K562 (cell line): ENCODE results near the gene RNF20. TPM values are rescaled to one million over a fixed set of nuclear protein-coding genes. Genes with fewer than 3 reads are reported as not detected.
A peak's percentile ranks its signal among the peaks of the same experiment; 100 is the strongest.

ENCODE experiments used
- ATAC-seq: fragments of 200-7000 bp; cut with Tn5 transposase; 3 replicates; pipeline ENCODE4 v1.9.1; 2020; ENCODE audit warnings: moderate library complexity
- BruUV-seq: library from RNA; stranded (reverse); fragments of 400-500 nt; replicated peaks from 2 replicates; lab custom pipeline; 2021; lab: Mats Ljungman, UMichigan
- CTCF ChIA-PET: fragments of 300-600 bp; formaldehyde crosslinking; extraction: SDS; loops from one replicate; lab custom pipeline; 2021; ENCODE audit warnings: low intra/inter-chr PET ratio; lab: Yijun Ruan, JAX
- POLR2A ChIA-PET: fragments of 300-600, 350-650 bp; sonication (Branson Sonifier 250); formaldehyde crosslinking; extraction: SDS; loops from one replicate; lab custom pipeline; 2021; ENCODE audit warnings: antibody characterized with exemption, inconsistent platforms; lab: Yijun Ruan, JAX
- DNase-seq, 4 experiments: peaks; one replicate each; pipeline versions ENCODE4 v3.0.0 to v3.0.0-alpha.2; 2011 to 2018; ENCODE audit warnings: low spot score in 3 of 4, mixed read lengths in 3 of 4; ENCODE audit errors: extremely low read depth in 1 of 4
- FAIRE-seq: peaks from 2 replicates; lab custom pipeline; 2011; peaks lifted over from hg19 to GRCh38; lab: Jason Lieb, UNC
- H2AFZ ChIP-seq: 2 replicates; pipeline ENCODE4 v1.6.0; 2011; ENCODE audit warnings: low read depth, low read length, control low read depth, inconsistent platforms
- H3K27ac ChIP-seq: fragments of 200-600 bp; 3 replicates; pipeline ENCODE4 v1.8.0; 2011; ENCODE audit warnings: low read depth, mild to moderate bottlenecking, control low read depth, inconsistent platforms, low read length, moderate library complexity, mixed read lengths; ENCODE audit errors: extremely low read depth
- H3K27me3 ChIP-seq, 2 experiments: fragments of 300-600 bp in 1 of 2; 2 replicates in 1 of 2; 3 replicates in 1 of 2; pipeline versions ENCODE4 v1.6.0 to v1.8.0; 2011; ENCODE audit warnings: inconsistent platforms in 2 of 2, low read length in 2 of 2, mild to moderate bottlenecking in 1 of 2, mixed read lengths in 1 of 2, moderate library complexity in 1 of 2; ENCODE audit not compliant: control insufficient read depth in 2 of 2, insufficient read depth in 2 of 2
- H3K36me3 ChIP-seq: fragments of 300-600 bp; 3 replicates; pipeline ENCODE4 v1.8.0; 2011; ENCODE audit warnings: mild to moderate bottlenecking, low read length, inconsistent platforms; ENCODE audit not compliant: control insufficient read depth, insufficient read depth
- H3K4me1 ChIP-seq, 2 experiments: fragments of 200-600 bp in 1 of 2; replicated peaks in 1 of 2; 2 replicates in 1 of 2; 3 replicates in 1 of 2; pipeline versions ENCODE4 v1.5.1 to v1.8.0; 2011; ENCODE audit warnings: inconsistent platforms in 2 of 2, low read length in 2 of 2, mild to moderate bottlenecking in 1 of 2, mixed read lengths in 1 of 2, moderate library complexity in 1 of 2; ENCODE audit not compliant: control insufficient read depth in 2 of 2, insufficient read depth in 2 of 2
- H3K4me2 ChIP-seq: 2 replicates; pipeline ENCODE4 v1.6.1; 2011; ENCODE audit warnings: low read length, control low read depth, inconsistent platforms, mixed read lengths; ENCODE audit not compliant: insufficient read depth
- H3K4me3 ChIP-seq: fragments of 200-600 bp; sonication (generic), shearing (Covaris generic); 2 replicates; pipeline ENCODE4 v1.5.1; 2016; ENCODE audit warnings: control low read depth, inconsistent platforms
- H3K79me2 ChIP-seq: fragments of 200-600 bp; 3 replicates; pipeline ENCODE4 v1.8.0; 2011; ENCODE audit warnings: low read length, inconsistent platforms; ENCODE audit not compliant: control insufficient read depth, insufficient read depth
- H3K9ac ChIP-seq, 2 experiments: 2 replicates each; pipeline versions ENCODE4 v1.6.0 to v1.6.1; 2011; ENCODE audit warnings: low read depth in 2 of 2, low read length in 2 of 2, control low read depth in 1 of 2, inconsistent platforms in 1 of 2, mild to moderate bottlenecking in 1 of 2, mixed read lengths in 1 of 2; ENCODE audit not compliant: insufficient read depth in 1 of 2
- H3K9me1 ChIP-seq: one replicate; pipeline ENCODE4 v1.6.0; 2011; ENCODE audit warnings: inconsistent platforms, mild to moderate bottlenecking, low read length, moderate library complexity; ENCODE audit not compliant: control insufficient read depth, insufficient read depth
- H3K9me3 ChIP-seq: replicated peaks from 2 replicates; pipeline ENCODE4 v1.5.1; 2011; ENCODE audit warnings: low read depth, low read length, inconsistent platforms; ENCODE audit not compliant: control insufficient read depth, insufficient read depth
- H4K20me1 ChIP-seq: replicated peaks from 2 replicates; pipeline ENCODE4 v1.6.1; 2011; ENCODE audit warnings: low read length, inconsistent platforms, mixed read lengths; ENCODE audit not compliant: control insufficient read depth, insufficient read depth
- GABPA ChIP-seq: fragments of 200-800 bp; sonication (Bioruptor generic); conservative IDR thresholded peaks from 2 replicates; pipeline ENCODE4 v1.6.1; 2016; ENCODE audit warnings: low read depth, missing genetic modification characterization, missing compliant biosample characterization
- GTF2B ChIP-seq: IDR thresholded peaks from 2 replicates; pipeline ENCODE4 v1.6.1; 2011; ENCODE audit not compliant: insufficient read length; ENCODE audit errors: extremely low read depth
- HDAC3 ChIP-seq: fragments of 450-650 bp; IDR thresholded peaks from 2 replicates; pipeline ENCODE4 v1.6.1; 2018; ENCODE audit warnings: borderline replicate concordance, mild to moderate bottlenecking, moderate library complexity; ENCODE audit not compliant: partially characterized antibody
- MIER1 ChIP-seq: fragments of 450-650 bp; IDR thresholded peaks from 2 replicates; pipeline ENCODE4 v1.6.1; 2016; ENCODE audit warnings: antibody characterized with exemption, mild to moderate bottlenecking, low read depth
- NFRKB ChIP-seq: fragments of 450-650 bp; IDR thresholded peaks from 2 replicates; pipeline ENCODE4 v1.6.1; 2016; ENCODE audit warnings: low read depth
- NONO ChIP-seq, 2 experiments: fragments of 200-400 bp in 1 of 2; fragments of 450-650 bp in 1 of 2; formaldehyde crosslinking in 1 of 2; IDR thresholded peaks; 2 replicates each; pipeline ENCODE4 v1.6.1; 2017; ENCODE audit warnings: low read depth in 2 of 2, mild to moderate bottlenecking in 2 of 2, moderate library complexity in 2 of 2, low read length in 1 of 2
- PYGO2 ChIP-seq: fragments of 450-650 bp; IDR thresholded peaks from 2 replicates; pipeline ENCODE4 v1.6.1; 2016; ENCODE audit warnings: mild to moderate bottlenecking, missing genetic modification characterization, moderate library complexity, missing compliant biosample characterization
- SMC3 ChIP-seq: conservative IDR thresholded peaks from 2 replicates; pipeline ENCODE4 v1.6.1; 2011; ENCODE audit warnings: low read depth, low read length, improper control_type of control experiment; ENCODE audit not compliant: insufficient read depth
- SNRNP70 ChIP-seq: fragments of 200-400 bp; formaldehyde crosslinking; optimal IDR thresholded peaks from 2 replicates; pipeline ENCODE3; 2017; ENCODE audit warnings: low read depth, low read length
- STAG1 ChIP-seq: sonication (generic); formaldehyde crosslinking; IDR thresholded peaks from 2 replicates; pipeline ENCODE4 v1.5.0; 2020; ENCODE audit warnings: missing genetic modification reagents, borderline replicate concordance
- USF1 ChIP-seq: sonication (generic); formaldehyde crosslinking; IDR thresholded peaks from 2 replicates; pipeline ENCODE4 v1.9.0; 2022; ENCODE audit warnings: mild to moderate bottlenecking, missing genetic modification reagents
- ZNF518B ChIP-seq: fragments of 250-450 bp; sonication (Bioruptor Pico); IDR thresholded peaks from 2 replicates; pipeline ENCODE4 v1.5.0; 2021; ENCODE audit warnings: mild to moderate bottlenecking, moderate library complexity
- ZNF589 ChIP-seq: fragments of 200-800 bp; sonication (Bioruptor generic); IDR thresholded peaks from 2 replicates; pipeline ENCODE4 v1.6.1; 2016; ENCODE audit warnings: low read depth, missing genetic modification characterization, missing compliant biosample characterization
- WGBS: fragments of 100-300 bp; shearing (Covaris generic); methylation state at CpG from one replicate; pipeline ENCODE4 v1.1.6; 2016; ENCODE audit warnings: low coverage, mixed read lengths; ENCODE audit not compliant: insufficient coverage; ENCODE audit errors: missing lambda C conversion rate; 5-methylcytosine and 5-hydroxymethylcytosine counted together
- in situ Hi-C: fragments of 300-500 bp; cut with MboI; formaldehyde crosslinking; loops from 4 replicates; pipeline ENCODE4 v1.15.0; 2018; ENCODE audit warnings: inconsistent platforms, mixed read lengths
- intact Hi-C: fragments of 100-400 bp; cut with micrococcal nuclease; formaldehyde crosslinking; loops from 2 replicates; pipeline ENCODE4 v1.14.2; 2022
- polyA plus RNA-seq, 8 experiments: library from polyadenylated mRNA; depleted of rRNA in 4 of 8; stranded (reverse) in 5 of 8; unstranded in 3 of 8; fragments of >200 nt; fragmentation: Nextera tagmentation in 2 of 8; fragmentation: Illumina TruSeq in 1 of 8; extraction: Ambion mirVana in 2 of 8; extraction: Trizol in 1 of 8; gene quantifications; 2 replicates each; pipeline versions ENCODE4 v1.2.1 to v1.2.3, GENCODE V29; 2011 to 2014; ENCODE audit warnings: inconsistent platforms in 1 of 8, missing spikeins in 1 of 8
- total RNA-seq, 7 experiments: library from RNA; depleted of rRNA in 6 of 7; stranded (reverse); fragments of >200 nt in 6 of 7; fragmentation: Illumina TruSeq in 2 of 7; extraction: Trizol in 2 of 7; gene quantifications; 2 replicates each; pipeline versions ENCODE4 v1.2.1 to v1.2.3, GENCODE V29; 2011 to 2021; ENCODE audit warnings: low replicate concordance in 1 of 7

The RNF20 gene
- total and polyA plus RNA-seq, 9 of the 15 experiments (the other 6 are each of a cell fraction or from before 2014, with no cell fraction given), result 5.5 to 25.0 (median 22.1) TPM

GRCh38 chr9:101601904-101602765, 68.5 kb downstream of the RNF20 start (continued):
- TF ChIP-seq ZNF589 (CRISPR knock-in tag), result no peak
- TF ChIP-seq MIER1, result no peak
- TF ChIP-seq NONO (IDR thresholded peaks at IDR 0.05; ENCODE audit: low read depth in 2 of 2, low read length in 1 of 2), result no peak
- no peak for TF ChIP-seq SNRNP70
- TF ChIP-seq SMC3, result peak; percentile 55; the same call in 1 of the 2 replicates
- no peak for TF ChIP-seq PYGO2 (tag)
- TF ChIP-seq, all 486 proteins: peak for 5

GRCh38 chr9:101604296-101604695, 70.6 kb downstream of the RNF20 start:
- no peaks in the 10 kb centered on the region for H3K9me3 ChIP-seq
- peaks cover 3% of the 10 kb centered on the region; the same call in 1 of the 2 replicates for H4K20me1 ChIP-seq
- no TSS peak for BruUV-seq
- H3K4me2 ChIP-seq, result no peak overlapping the region
- in situ Hi-C loops, result no loop called here
- ATAC-seq (no peak), DNase-seq (no peak), FAIRE-seq (no peak)
- intact Hi-C loops, result loop anchor here (5.0 kb wide), 1 partner anchor 123 kb away; no protein-coding TSS in a partner anchor
- no peaks in the 10 kb centered on the region for H3K9me1 ChIP-seq
- H3K79me2 ChIP-seq, result no peaks in the 10 kb centered on the region
- H3K4me3 ChIP-seq, result no peak overlapping the region
- H3K27ac ChIP-seq, result no peak overlapping the region
- 0% methylated on average over 2 of the region's 2 CpGs for WGBS
- no peaks in the 10 kb centered on the region for H3K4me1 ChIP-seq
- ChIA-PET POLR2A (no interaction called here), CTCF (no interaction called here)
- H3K9ac ChIP-seq, result no peak overlapping the region
- H3K27me3 ChIP-seq, result no peaks in the 10 kb centered on the region
- H2AFZ ChIP-seq, result no peak overlapping the region
- H3K36me3 ChIP-seq, result no peaks in the 10 kb centered on the region
- no peak for TF ChIP-seq USF1 (CRISPR knock-in tag)
- no peak for TF ChIP-seq HDAC3
- TF ChIP-seq ZNF518B (CRISPR knock-in tag), result no peak
- TF ChIP-seq GABPA (tag), result no peak
- no peak for TF ChIP-seq STAG1 (CRISPR knock-in tag)
- TF ChIP-seq GTF2B, result no peak
- TF ChIP-seq NFRKB, result no peak
